Measurements from ENCODE around the gene TRAPPC14.

Gene TRAPPC14

GRCh38 chr7:100171840-100172239 lies 13.3 kb upstream of the TRAPPC14 start:
- no peak for DNase-seq

- no peak for DNase-seq
Observed at GRCh38 chr7:100171087-100171681, 12.7 kb upstream of the TRAPPC14 start.

GRCh38 chr7:100170101-100170897 lies 11.8 kb upstream of the TRAPPC14 start:
- DNase-seq, result no peak

GRCh38 chr7:100169147-100169850 lies 10.8 kb upstream of the TRAPPC14 start:
- no peak for DNase-seq

GRCh38 chr7:100167912-100168323 lies 9.4 kb upstream of the TRAPPC14 start:
- no peak for DNase-seq

GRCh38 chr7:100166970-100167911 lies 8.7 kb upstream of the TRAPPC14 start:
- no peak for DNase-seq

GRCh38 chr7:100166317-100166940 lies 7.9 kb upstream of the TRAPPC14 start:
- DNase-seq, result no peak

GRCh38 chr7:100163871-100164270 lies 5.3 kb upstream of the TRAPPC14 start:
- DNase-seq, result no peak

GRCh38 chr7:100163006-100163531 lies 4.5 kb upstream of the TRAPPC14 start:
- no peak for DNase-seq

- no peak for DNase-seq
Observed at GRCh38 chr7:100160067-100160466, 1.5 kb upstream of the TRAPPC14 start.

- DNase-seq, result no peak
Observed at GRCh38 chr7:100159099-100159623, 638 bp upstream of the TRAPPC14 start.

GRCh38 chr7:100157334-100158228 lies 942 bp downstream of the TRAPPC14 start:
- DNase-seq, result no peak

GRCh38 chr7:100157069-100157333 lies 1.5 kb downstream of the TRAPPC14 start:
- DNase-seq, result no peak

GRCh38 chr7:100156331-100157068 lies 2.0 kb downstream of the TRAPPC14 start:
- no peak for DNase-seq

- no peak for DNase-seq
Observed at GRCh38 chr7:100155553-100156317, 2.8 kb downstream of the TRAPPC14 start.

- DNase-seq, result no peak
Observed at GRCh38 chr7:100154651-100155491, 3.7 kb downstream of the TRAPPC14 start.

- no peak for DNase-seq
Observed at GRCh38 chr7:100153708-100154535, 4.6 kb downstream of the TRAPPC14 start.
